OCI-LY7 (cell line): ENCODE measurements around the gene SLC31A1. TPM values are rescaled to one million over a fixed set of nuclear protein-coding genes. Genes with fewer than 3 reads are reported as not detected.

Experiments used
- BruUV-seq: library from RNA; stranded (reverse); fragments of 400-500 nt; replicated peaks from 2 replicates; lab custom pipeline; 2021; lab: Mats Ljungman, UMichigan
- CTCF ChIA-PET: fragments of 300-600 bp; sonication (Branson Sonifier 250); formaldehyde crosslinking; loops from one replicate; lab custom pipeline; 2022; ENCODE audit warnings: antibody characterized with exemption; ENCODE audit not compliant: unreplicated experiment; lab: Charles Lee
- POLR2A ChIA-PET: fragments of 300-600 bp; sonication (Branson Sonifier 250); formaldehyde crosslinking; loops from one replicate; lab custom pipeline; 2022; ENCODE audit warnings: antibody characterized with exemption; lab: Charles Lee
- DNase-seq: peaks from one replicate; pipeline ENCODE4 v3.0.0-alpha.2; 2015; ENCODE audit warnings: low spot score
- H2AFZ ChIP-seq: fragments of 200-600 bp; sonication (generic), shearing (Covaris generic); 2 replicates; pipeline ENCODE4 v1.6.1; 2014; ENCODE audit warnings: mild to moderate bottlenecking, antibody characterized with exemption, low read length, moderate library complexity
- H3K27ac ChIP-seq: fragments of 200-600 bp; sonication (generic); 2 replicates; pipeline ENCODE4 v1.5.1; 2014; ENCODE audit warnings: mixed run types, low read depth, mild to moderate bottlenecking, moderate library complexity, low read length, inconsistent platforms; ENCODE audit not compliant: poor library complexity, severe bottlenecking
- H3K36me3 ChIP-seq: fragments of 200-600 bp; sonication (generic); 2 replicates; pipeline ENCODE4 v1.6.1; 2014; ENCODE audit warnings: mild to moderate bottlenecking, antibody characterized with exemption, low read length, moderate library complexity, mixed read lengths; ENCODE audit not compliant: insufficient read depth
- H3K4me1 ChIP-seq: fragments of 200-600 bp; sonication (generic); 2 replicates; pipeline ENCODE4 v1.5.1; 2014; ENCODE audit warnings: mild to moderate bottlenecking, low read length; ENCODE audit not compliant: insufficient read depth, poor library complexity, severe bottlenecking
- H3K4me2 ChIP-seq: fragments of 200-600 bp; sonication (generic); 2 replicates; pipeline ENCODE4 v1.6.1; 2014; ENCODE audit warnings: mild to moderate bottlenecking, low read length
- H3K4me3 ChIP-seq: fragments of 200-600 bp; sonication (generic); 2 replicates; pipeline ENCODE4 v1.5.1; 2014; ENCODE audit warnings: mild to moderate bottlenecking, low read depth, low read length; ENCODE audit not compliant: poor library complexity, severe bottlenecking
- H3K79me2 ChIP-seq: fragments of 200-600 bp; sonication (generic); 2 replicates; pipeline ENCODE4 v1.6.1; 2016; ENCODE audit warnings: low read depth, mild to moderate bottlenecking, low read length, moderate library complexity, mixed read lengths; ENCODE audit not compliant: insufficient read depth
- H3K9me2 ChIP-seq: fragments of 200-600 bp; sonication (generic); 2 replicates; pipeline ENCODE4 v1.6.1; 2016; ENCODE audit warnings: mild to moderate bottlenecking, low read length, mixed read lengths; ENCODE audit not compliant: insufficient read depth
- H3K9me3 ChIP-seq: fragments of 200-600 bp; sonication (generic); 2 replicates; pipeline ENCODE4 v1.6.1; 2014; ENCODE audit warnings: mild to moderate bottlenecking, mixed run types, low read length, mixed read lengths
- H4K20me1 ChIP-seq: fragments of 200-600 bp; sonication (generic); 2 replicates; pipeline ENCODE4 v1.6.1; 2014; ENCODE audit warnings: mild to moderate bottlenecking, antibody characterized with exemption, low read length, moderate library complexity, mixed read lengths; ENCODE audit not compliant: insufficient read depth
- CTCF ChIP-seq: fragments of 200-600 bp; sonication (generic); conservative IDR thresholded peaks from 2 replicates; pipeline ENCODE4 v1.5.1; 2014; ENCODE audit warnings: mild to moderate bottlenecking, antibody characterized with exemption, low read length, moderate library complexity, mixed read lengths
- EZH2phosphoT487 ChIP-seq: fragments of 200-600 bp; sonication (generic); IDR thresholded peaks from 2 replicates; pipeline ENCODE4 v1.6.1; 2018; ENCODE audit warnings: low read depth, borderline replicate concordance, mild to moderate bottlenecking, mixed run types, antibody characterized with exemption, low read length, moderate library complexity, mixed read lengths
- intact Hi-C: fragments of 100-400 bp; cut with micrococcal nuclease; formaldehyde crosslinking; loops from one replicate; pipeline ENCODE4 v1.10.0; 2022; ENCODE audit not compliant: unreplicated experiment
- total RNA-seq, 2 experiments: library from RNA; depleted of rRNA in 1 of 2; stranded (reverse); fragments of >200 nt in 1 of 2; shearing (Covaris generic) in 1 of 2; gene quantifications; 2 replicates each; pipeline ENCODE4 v1.2.3, GENCODE V29; 2014 to 2022

The SLC31A1 gene
- total RNA-seq, 2 experiments from 2014 or later = 3.9 to 16.7 TPM

DNA sequence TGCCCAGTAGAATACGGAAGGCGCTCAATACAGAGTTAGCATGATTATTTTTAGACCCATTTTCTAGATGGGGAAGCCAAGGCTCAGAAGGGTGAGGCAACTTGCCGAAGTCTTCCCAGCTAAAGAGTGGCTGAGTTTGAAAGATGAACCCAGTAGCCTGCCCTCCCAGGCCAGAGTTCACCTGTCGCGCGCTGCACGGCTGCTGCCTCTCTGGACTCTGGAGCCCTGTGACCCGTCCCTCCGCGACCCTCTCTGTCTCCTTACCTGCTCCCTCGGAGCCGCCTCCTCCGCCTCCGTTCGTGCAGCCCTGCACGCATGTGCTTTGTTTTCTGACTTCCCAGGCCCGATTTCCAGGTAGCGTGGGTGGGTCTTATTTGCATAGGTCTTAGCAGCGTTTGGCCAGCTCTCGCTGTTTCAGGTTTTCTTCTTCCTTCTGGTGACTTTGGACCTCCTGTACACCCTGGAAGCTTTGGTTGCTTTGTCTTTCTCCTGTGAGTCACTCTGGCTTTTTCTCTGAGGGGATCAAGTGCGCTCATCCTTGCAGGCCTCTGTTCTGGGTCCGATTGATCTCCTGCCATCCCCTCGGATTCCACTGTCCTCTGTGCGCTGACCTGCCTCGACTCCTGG is 81.6 kb downstream of the SLC31A1 start, which contains the start of gene RNF183:
Gene RNF183, minus strand, starts transcription at position 585 of the 627 bp plus-strand sequence. CDS start 5,192 bp downstream, outside the sequence.
- Histone ChIP-seq H3K79me2 (no peaks in the 10 kb centered on the region), H3K4me1 (peaks cover 10% of the 10 kb centered on the region), H2AFZ (no peak within 1 kb of the TSS), H3K4me2 (no peak within 1 kb of the TSS), H3K4me3 (no peak within 1 kb of the TSS), H3K36me3 (no peaks in the 10 kb centered on the region), H3K9me2 (no peaks in the 10 kb centered on the region), H3K9me3 (no peaks in the 10 kb centered on the region), H4K20me1 (no peaks in the 10 kb centered on the region), H3K27ac (no peak within 1 kb of the TSS)
- ChIA-PET POLR2A (no interaction called here), CTCF (no interaction called here)
- no peak for DNase-seq
- TF ChIP-seq CTCF (no peak), EZH2phosphoT487 (no peak)
- intact Hi-C loops = loop anchor here (10.0 kb wide), 1 partner anchor 282 kb away; no protein-coding TSS in a partner anchor
- no TSS peak for BruUV-seq

- CTCF ChIA-PET = no interaction called here
- no TSS peak for BruUV-seq
Observed at GRCh38 chr9:113306566-113306965, 85.2 kb downstream of the SLC31A1 start.

More at GRCh38 chr9:113306566-113306965, 85.2 kb downstream of the SLC31A1 start:
- Histone ChIP-seq H2AFZ (no peak overlapping the region), H3K4me1 (no peaks in the 10 kb centered on the region), H3K79me2 (no peaks in the 10 kb centered on the region), H3K4me2 (no peak overlapping the region), H3K9me2 (no peaks in the 10 kb centered on the region), H3K36me3 (no peaks in the 10 kb centered on the region), H4K20me1 (no peaks in the 10 kb centered on the region), H3K4me3 (no peak overlapping the region), H3K9me3 (no peaks in the 10 kb centered on the region), H3K27ac (no peak overlapping the region)
- POLR2A ChIA-PET = no interaction called here
- TF ChIP-seq EZH2phosphoT487 (no peak), CTCF (no peak)
- intact Hi-C loops = loop anchor here (10.0 kb wide), 1 partner anchor 278 kb away; no protein-coding TSS in a partner anchor
- DNase-seq = no peak
